Measurements from ENCODE around the gene AMER2.

Gene AMER2

DNA sequence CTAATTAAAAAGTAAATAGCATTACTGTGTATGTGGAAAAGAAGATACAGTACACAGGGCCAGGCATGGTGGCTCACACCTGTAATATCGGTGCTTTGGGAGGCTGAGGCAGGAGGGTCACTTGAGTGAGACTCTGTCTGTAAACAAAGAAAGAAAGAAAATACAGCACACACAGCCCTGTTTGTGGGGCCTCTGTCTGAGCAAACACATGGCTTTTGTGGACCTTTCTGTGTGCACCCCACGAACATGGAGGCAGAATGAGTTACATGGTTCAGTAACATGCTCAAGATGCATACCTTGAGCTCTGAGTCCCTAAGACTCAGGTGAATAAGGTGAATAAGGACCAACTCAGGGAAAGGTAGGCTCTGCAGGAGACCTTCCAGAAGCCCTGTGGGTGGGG is 20.0 kb upstream of the AMER2 start:
- TF ChIP-seq EZH2phosphoT487 (IDR thresholded peaks at IDR 0.05; ENCODE audit: low read depth), result no peak
- TF ChIP-seq, protein P1, sequence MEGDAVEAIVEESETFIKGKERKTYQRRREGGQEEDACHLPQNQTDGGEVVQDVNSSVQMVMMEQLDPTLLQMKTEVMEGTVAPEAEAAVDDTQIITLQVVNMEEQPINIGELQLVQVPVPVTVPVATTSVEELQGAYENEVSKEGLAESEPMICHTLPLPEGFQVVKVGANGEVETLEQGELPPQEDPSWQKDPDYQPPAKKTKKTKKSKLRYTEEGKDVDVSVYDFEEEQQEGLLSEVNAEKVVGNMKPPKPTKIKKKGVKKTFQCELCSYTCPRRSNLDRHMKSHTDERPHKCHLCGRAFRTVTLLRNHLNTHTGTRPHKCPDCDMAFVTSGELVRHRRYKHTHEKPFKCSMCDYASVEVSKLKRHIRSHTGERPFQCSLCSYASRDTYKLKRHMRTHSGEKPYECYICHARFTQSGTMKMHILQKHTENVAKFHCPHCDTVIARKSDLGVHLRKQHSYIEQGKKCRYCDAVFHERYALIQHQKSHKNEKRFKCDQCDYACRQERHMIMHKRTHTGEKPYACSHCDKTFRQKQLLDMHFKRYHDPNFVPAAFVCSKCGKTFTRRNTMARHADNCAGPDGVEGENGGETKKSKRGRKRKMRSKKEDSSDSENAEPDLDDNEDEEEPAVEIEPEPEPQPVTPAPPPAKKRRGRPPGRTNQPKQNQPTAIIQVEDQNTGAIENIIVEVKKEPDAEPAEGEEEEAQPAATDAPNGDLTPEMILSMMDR (IDR thresholded peaks at IDR 0.05; ENCODE audit: low read depth, low read length), result no peak
- Histone ChIP-seq H3K36me3 (replicated peaks; ENCODE audit: low read depth, low read length) (no peaks in the 10 kb centered on the region), H3K27me3 (ENCODE audit: low read depth, low read length) (no peaks in the 10 kb centered on the region), H3K4me3 (ENCODE audit: low read length) (no peak overlapping the region), H3K9ac (ENCODE audit: low read length) (no peak overlapping the region), H3K4me2 (ENCODE audit: low read length) (no peak overlapping the region), H3K27ac (ENCODE audit: low read length) (no peak overlapping the region), H3K79me2 (ENCODE audit: low read length) (no peaks in the 10 kb centered on the region), H2AFZ (ENCODE audit: low read depth, low read length) (no peak overlapping the region), H3K4me1 (ENCODE audit: low read length) (peaks cover 34% of the 10 kb centered on the region), H4K20me1 (ENCODE audit: insufficient read depth, low read length) (no peaks in the 10 kb centered on the region), H3K9me3 (ENCODE audit: insufficient read depth, low read length) (no peaks in the 10 kb centered on the region)

DNA sequence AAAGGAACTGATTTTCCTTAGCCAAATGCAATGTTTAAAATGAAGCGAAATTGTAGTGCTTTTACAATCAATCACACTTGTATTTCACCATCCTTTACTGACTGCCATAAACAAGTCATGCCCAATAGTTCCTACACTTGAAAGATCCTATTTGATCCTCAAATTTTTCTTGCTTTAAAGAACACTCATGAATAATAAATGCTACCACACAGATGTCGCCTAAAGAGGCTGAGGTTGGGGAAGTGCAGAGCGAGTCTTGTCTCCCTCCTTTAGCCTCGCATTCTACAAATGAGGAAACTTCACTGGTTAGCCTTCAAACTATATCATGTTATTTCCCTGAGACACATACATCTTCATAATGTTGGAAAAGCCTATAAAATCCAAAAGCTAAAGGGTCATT is 18.7 kb upstream of the AMER2 start:
- Histone ChIP-seq H3K27me3 (ENCODE audit: low read depth, low read length) (no peaks in the 10 kb centered on the region), H3K27ac (ENCODE audit: low read length) (no peak overlapping the region), H2AFZ (ENCODE audit: low read depth, low read length) (no peak overlapping the region), H3K4me3 (ENCODE audit: low read length) (no peak overlapping the region), H3K79me2 (ENCODE audit: low read length) (no peaks in the 10 kb centered on the region), H3K4me2 (ENCODE audit: low read length) (no peak overlapping the region), H3K36me3 (replicated peaks; ENCODE audit: low read depth, low read length) (no peaks in the 10 kb centered on the region), H3K9ac (ENCODE audit: low read length) (no peak overlapping the region), H4K20me1 (ENCODE audit: insufficient read depth, low read length) (no peaks in the 10 kb centered on the region), H3K4me1 (ENCODE audit: low read length) (peaks cover 43% of the 10 kb centered on the region), H3K9me3 (ENCODE audit: insufficient read depth, low read length) (no peaks in the 10 kb centered on the region)
- TF ChIP-seq, protein P1 (IDR thresholded peaks at IDR 0.05; ENCODE audit: low read depth, low read length), result no peak
- no peak for TF ChIP-seq EZH2phosphoT487 (IDR thresholded peaks at IDR 0.05; ENCODE audit: low read depth)

DNA sequence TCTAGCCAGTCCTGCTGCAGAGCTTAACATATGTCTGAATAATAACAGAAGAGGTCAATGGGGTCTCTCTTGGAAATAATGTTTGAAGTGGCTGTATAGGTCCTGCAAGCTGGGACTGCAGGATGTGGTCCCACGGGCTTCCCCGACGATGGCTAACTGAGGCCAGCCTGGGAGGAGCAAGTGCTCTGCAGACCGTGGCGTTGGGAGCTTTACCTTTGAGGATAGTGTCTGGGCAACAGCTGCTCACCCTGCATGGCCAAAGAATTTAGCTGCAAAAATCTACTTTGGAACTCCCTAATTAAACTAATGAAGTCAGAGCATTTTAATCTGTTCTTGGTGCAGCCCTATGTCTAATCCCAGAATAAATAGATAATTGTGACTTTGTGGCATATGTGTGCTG is 18.2 kb upstream of the AMER2 start:
- no peak overlapping the region for H3K4me2 ChIP-seq (ENCODE audit: low read length)
- H3K4me3 ChIP-seq (ENCODE audit: low read length), result no peak overlapping the region
- no peaks in the 10 kb centered on the region for H3K9me3 ChIP-seq (ENCODE audit: insufficient read depth, low read length)
- H3K9ac ChIP-seq (ENCODE audit: low read length), result no peak overlapping the region
- no peaks in the 10 kb centered on the region for H3K36me3 ChIP-seq (replicated peaks; ENCODE audit: low read depth, low read length)
- H3K4me1 ChIP-seq (ENCODE audit: low read length), result peaks cover 48% of the 10 kb centered on the region
- no peaks in the 10 kb centered on the region for H3K27me3 ChIP-seq (ENCODE audit: low read depth, low read length)
- TF ChIP-seq, protein P1 (IDR thresholded peaks at IDR 0.05; ENCODE audit: low read depth, low read length), result no peak
- no peak for TF ChIP-seq EZH2phosphoT487 (IDR thresholded peaks at IDR 0.05; ENCODE audit: low read depth)
- H3K27ac ChIP-seq (ENCODE audit: low read length), result no peak overlapping the region
- no peaks in the 10 kb centered on the region for H4K20me1 ChIP-seq (ENCODE audit: insufficient read depth, low read length)
- H2AFZ ChIP-seq (ENCODE audit: low read depth, low read length), result no peak overlapping the region
- no peaks in the 10 kb centered on the region for H3K79me2 ChIP-seq (ENCODE audit: low read length)

DNA sequence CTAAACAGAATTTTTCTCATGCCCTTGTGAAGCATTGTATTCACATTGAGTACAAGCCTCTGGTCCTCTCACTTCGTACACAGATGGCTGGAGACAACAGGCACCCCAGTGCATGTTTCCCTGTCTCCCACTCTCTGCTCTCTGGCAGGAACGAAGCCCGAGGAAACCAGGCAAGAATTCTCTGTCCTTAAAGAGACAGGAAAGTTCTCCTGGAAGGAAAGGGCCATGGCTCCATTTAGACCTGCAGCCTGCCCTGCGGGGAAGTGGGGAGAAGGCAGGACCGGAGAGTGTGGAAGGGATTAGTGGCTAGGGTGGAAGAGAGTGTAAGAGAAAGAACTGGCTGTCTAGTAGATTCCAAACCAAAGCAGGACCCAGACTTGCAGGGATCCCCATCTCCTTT is 15.5 kb upstream of the AMER2 start:
- TF ChIP-seq EZH2phosphoT487 (IDR thresholded peaks at IDR 0.05; ENCODE audit: low read depth), result no peak
- TF ChIP-seq, protein P1 (IDR thresholded peaks at IDR 0.05; ENCODE audit: low read depth, low read length), result no peak
- H3K9ac ChIP-seq (ENCODE audit: low read length), result no peak overlapping the region
- peaks cover 16% of the 10 kb centered on the region for H3K36me3 ChIP-seq (replicated peaks; ENCODE audit: low read depth, low read length)
- no peak overlapping the region for H3K27ac ChIP-seq (ENCODE audit: low read length)
- no peak overlapping the region for H2AFZ ChIP-seq (ENCODE audit: low read depth, low read length)
- no peaks in the 10 kb centered on the region for H4K20me1 ChIP-seq (ENCODE audit: insufficient read depth, low read length)
- no peaks in the 10 kb centered on the region for H3K79me2 ChIP-seq (ENCODE audit: low read length)
- H3K9me3 ChIP-seq (ENCODE audit: insufficient read depth, low read length), result peaks cover 5% of the 10 kb centered on the region; the same call in 1 of the 2 replicates
- H3K4me2 ChIP-seq (ENCODE audit: low read length), result no peak overlapping the region
- no peaks in the 10 kb centered on the region for H3K27me3 ChIP-seq (ENCODE audit: low read depth, low read length)
- H3K4me3 ChIP-seq (ENCODE audit: low read length), result no peak overlapping the region
- peaks cover 74% of the 10 kb centered on the region for H3K4me1 ChIP-seq (ENCODE audit: low read length)
